ENCODE data around the gene PDLIM7.

GRCh38 chr5:177459819-177460628 lies 37.4 kb downstream of the PDLIM7 start:
- TF ChIP-seq CEBPB (IDR thresholded peaks at IDR 0.05; ENCODE audit: low read depth, low read length) (no peak), FOSL1 (IDR thresholded peaks at IDR 0.05; ENCODE audit: insufficient read depth, low read depth, low read length) (no peak), RAD21 (IDR thresholded peaks at IDR 0.05 in 1 of 2, conservative IDR thresholded peaks at IDR 0.05 in 1 of 2; ENCODE audit: low read depth in 2 of 2, low read length in 2 of 2) (no peak), POLR2A (IDR thresholded peaks at IDR 0.05; ENCODE audit: control extremely low read depth in 1 of 2, low read depth in 2 of 2, low read length in 2 of 2) (peak in 1 of 2 experiments; percentile 32; a peak in 1 of 3 replicates)

Measured in H1 (cell line).